Measurements from ENCODE around the gene AP5B1. TPM values are rescaled to one million over a fixed set of nuclear protein-coding genes. Genes with fewer than 3 reads are reported as not detected.

AP5B1 gene, protein sequence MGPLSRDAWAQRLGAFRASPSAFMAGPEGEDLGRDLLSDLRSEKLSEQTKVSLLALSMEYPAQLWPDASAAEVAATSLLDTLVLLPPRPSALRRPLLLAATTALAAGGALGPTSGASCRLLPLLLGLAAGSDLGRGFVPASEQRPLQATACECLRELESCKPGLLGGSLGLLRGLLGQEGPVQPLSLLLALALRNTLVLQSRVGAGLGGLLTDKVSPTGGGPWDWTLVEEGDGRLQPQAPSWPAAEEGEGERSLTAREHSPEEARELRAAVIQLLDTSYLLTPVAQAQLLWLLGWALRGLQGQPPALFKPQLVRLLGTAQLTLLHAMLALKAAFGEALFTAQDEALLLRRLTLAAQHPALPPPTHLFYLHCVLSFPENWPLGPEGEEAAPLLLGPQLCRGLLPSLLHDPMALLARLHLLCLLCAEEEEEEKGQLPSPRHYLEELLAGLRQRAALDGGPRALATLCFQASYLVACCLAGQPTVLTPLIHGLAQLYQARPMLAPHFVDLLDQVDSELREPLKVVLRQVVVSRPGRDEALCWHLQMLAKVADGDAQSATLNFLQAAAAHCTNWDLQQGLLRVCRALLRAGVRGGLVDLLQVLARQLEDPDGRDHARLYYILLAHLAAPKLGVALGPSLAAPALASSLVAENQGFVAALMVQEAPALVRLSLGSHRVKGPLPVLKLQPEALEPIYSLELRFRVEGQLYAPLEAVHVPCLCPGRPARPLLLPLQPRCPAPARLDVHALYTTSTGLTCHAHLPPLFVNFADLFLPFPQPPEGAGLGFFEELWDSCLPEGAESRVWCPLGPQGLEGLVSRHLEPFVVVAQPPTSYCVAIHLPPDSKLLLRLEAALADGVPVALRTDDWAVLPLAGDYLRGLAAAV
- 5.5 and 8.0 TPM in 2 replicates for total RNA-seq

DNA sequence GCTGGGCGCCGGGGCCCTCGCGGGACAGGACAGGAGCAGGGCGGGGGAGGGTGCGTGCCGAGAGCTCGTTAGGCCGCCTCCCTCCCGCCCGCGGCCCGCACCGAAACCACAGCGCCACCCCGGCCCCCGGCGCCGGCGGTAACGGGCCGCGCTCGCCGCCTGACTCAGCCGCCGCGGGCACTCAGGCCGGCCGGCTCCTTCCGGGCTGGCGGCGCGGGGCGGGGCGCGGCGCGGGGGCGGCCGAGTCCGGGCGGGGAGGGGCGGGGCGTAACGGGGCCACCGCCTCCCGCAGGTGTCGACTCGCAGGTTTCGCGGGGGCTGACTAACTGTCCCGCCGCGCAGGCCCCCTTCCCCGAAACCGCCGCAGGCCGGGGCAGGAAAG lies at the start of gene AP5B1:
Gene AP5B1 (minus strand): TSS at position 207 of the 382 bp plus-strand sequence. CDS start 385 bp downstream, outside the sequence.

DNA sequence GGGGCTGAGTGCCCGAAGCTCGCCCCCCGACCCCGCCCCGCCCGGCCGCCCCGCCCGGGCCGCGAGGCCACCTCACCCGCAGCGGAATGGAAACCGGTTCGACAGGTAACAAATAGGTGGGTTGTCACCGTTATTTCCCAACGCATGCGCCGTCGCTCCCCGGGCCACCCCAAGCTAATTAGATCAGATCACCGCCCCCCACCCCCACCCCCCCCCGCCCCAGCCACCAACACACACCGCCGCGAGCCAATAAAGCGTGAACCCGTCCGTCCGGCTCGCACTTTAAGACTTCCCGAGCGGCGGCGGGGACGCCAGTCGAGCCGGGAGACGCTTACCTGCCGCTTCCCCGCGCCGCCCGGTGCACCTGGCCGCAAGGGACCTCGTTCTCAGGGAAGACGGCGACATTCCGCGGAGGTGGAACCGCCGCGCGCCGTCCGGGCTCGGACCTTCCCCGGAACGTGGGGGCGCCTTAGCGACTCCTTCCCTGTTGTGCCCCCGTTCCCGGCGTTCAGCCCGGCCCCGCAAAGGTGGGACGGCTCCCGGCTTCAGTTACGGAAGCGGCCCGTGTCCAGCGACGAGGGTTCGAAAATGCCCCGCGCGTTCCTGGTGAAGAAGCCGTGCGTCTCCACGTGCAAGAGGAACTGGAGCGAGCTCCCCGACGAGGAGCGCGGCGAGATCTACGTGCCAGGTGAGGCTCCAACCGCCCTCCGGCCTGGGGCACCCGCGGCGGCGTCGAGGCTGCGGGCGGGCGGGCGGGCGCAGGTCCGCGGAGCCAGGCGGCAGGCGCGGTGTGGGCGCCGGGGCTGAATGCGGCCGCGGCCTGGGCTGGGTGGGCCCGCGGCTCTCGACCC lies 6.2 kb upstream of the AP5B1 start, which contains the start of gene OVOL1:
Gene OVOL1 (plus strand): TSS at position 278 of the 851 bp plus-strand sequence. CDS start 311 bp downstream, at position 589.

Other genes with a start within 250 kb of the AP5B1 start
- gene LTBP3, start 222.6 kb downstream of the AP5B1 start, total RNA-seq: 22.0 and 64.9 TPM in 2 replicates
- gene ZNRD2, start 210.5 kb downstream of the AP5B1 start, total RNA-seq: 46.6 and 57.7 TPM in 2 replicates
- gene FAM89B, start 208.4 kb downstream of the AP5B1 start, total RNA-seq: 17.2 and 22.1 TPM in 2 replicates
- gene EHBP1L1, start 204.9 kb downstream of the AP5B1 start, total RNA-seq: 27.8 and 58.7 TPM in 2 replicates
- 0.18 and 0.47 TPM in 2 replicates for gene KCNK7, start 185.2 kb downstream of the AP5B1 start, total RNA-seq
- gene MAP3K11, start 166.8 kb downstream of the AP5B1 start, total RNA-seq: 76.3 and 82.1 TPM in 2 replicates
- 12.2 and 17.9 TPM in 2 replicates for gene PCNX3, start 165.2 kb downstream of the AP5B1 start, total RNA-seq
- 44.3 and 58.9 TPM in 2 replicates for gene SIPA1, start 142.9 kb downstream of the AP5B1 start, total RNA-seq
- gene RELA, start 118.1 kb downstream of the AP5B1 start, total RNA-seq: 16.1 and 26.0 TPM in 2 replicates
- gene KAT5, start 68.7 kb downstream of the AP5B1 start, total RNA-seq: 37.5 and 39.5 TPM in 2 replicates
- 47.5 and 48.0 TPM in 2 replicates for gene RNASEH2C, start 60.2 kb downstream of the AP5B1 start, total RNA-seq
- gene OVOL1, start 6.1 kb upstream of the AP5B1 start, total RNA-seq: not detected in 2 replicates
- gene SNX32, start 53.0 kb upstream of the AP5B1 start, total RNA-seq: 0.36 and 0.38 TPM in 2 replicates
- gene CFL1, start 77.2 kb upstream of the AP5B1 start, total RNA-seq: 1,607 and 1,727 TPM in 2 replicates
- 43.1 and 58.9 TPM in 2 replicates for gene MUS81, start 79.5 kb upstream of the AP5B1 start, total RNA-seq
- gene EFEMP2, start 91.8 kb upstream of the AP5B1 start, total RNA-seq: 31.4 and 48.0 TPM in 2 replicates
- gene CTSW, start 98.9 kb upstream of the AP5B1 start, total RNA-seq: not detected in 2 replicates
- gene FIBP, start 107.5 kb upstream of the AP5B1 start, total RNA-seq: 156 and 220 TPM in 2 replicates
- 83.5 and 102 TPM in 2 replicates for gene CCDC85B, start 109.7 kb upstream of the AP5B1 start, total RNA-seq
- gene FOSL1, start 119.4 kb upstream of the AP5B1 start, total RNA-seq: 7.4 and 10.2 TPM in 2 replicates
- gene C11orf68, start 138.1 kb upstream of the AP5B1 start, total RNA-seq: 11.2 and 19.3 TPM in 2 replicates
- 215 and 233 TPM in 2 replicates for gene DRAP1, start 138.4 kb upstream of the AP5B1 start, total RNA-seq
- under 0.01 TPM in 1 of 2 replicates, not detected in the other for gene TSGA10IP, start 164.5 kb upstream of the AP5B1 start, total RNA-seq
- gene SART1, start 180.8 kb upstream of the AP5B1 start, total RNA-seq: 64.8 TPM in 2 replicates
- gene EIF1AD, start 221.2 kb upstream of the AP5B1 start, total RNA-seq: 32.8 and 37.5 TPM in 2 replicates
- 17.5 and 25.1 TPM in 2 replicates for gene BANF1, start 221.5 kb upstream of the AP5B1 start, total RNA-seq
- 0.09 and 0.56 TPM in 2 replicates for gene CST6, start 231.0 kb upstream of the AP5B1 start, total RNA-seq
- 0.09 TPM in 2 replicates for gene CATSPER1, start 245.5 kb upstream of the AP5B1 start, total RNA-seq

All from endothelial cell of coronary artery (primary cell).